GM18505 (cell line): ENCODE measurements around the gene PPM1J.

Experiments
- ATAC-seq: cut with Tn5 transposase; IDR thresholded peaks from one replicate; pipeline ENCODE4 v1.9.1; 2021; ENCODE audit not compliant: unreplicated experiment
- POLR2A ChIP-seq: IDR thresholded peaks from 4 replicates; pipeline ENCODE4 v1.6.1; 2011; ENCODE audit warnings: borderline replicate concordance; ENCODE audit not compliant: insufficient read depth, insufficient read length; ENCODE audit errors: extremely low read depth

The PPM1J gene

GRCh38 chr1:112685913-112686312, 29.2 kb downstream of the PPM1J start:
- no peak for TF ChIP-seq POLR2A
- ATAC-seq, result no peak

GRCh38 chr1:112678605-112679004, 36.5 kb downstream of the PPM1J start:
- no peak for ATAC-seq
- TF ChIP-seq POLR2A, result no peak

- ATAC-seq, result no peak
- TF ChIP-seq POLR2A, result no peak
These were observed 37.6 kb downstream of the PPM1J start for GRCh38 chr1:112677501-112677900.

GRCh38 chr1:112676543-112676942, 38.6 kb downstream of the PPM1J start:
- TF ChIP-seq POLR2A, result no peak
- ATAC-seq, result no peak

- no peak for TF ChIP-seq POLR2A
- no peak for ATAC-seq
These were observed 39.3 kb downstream of the PPM1J start for GRCh38 chr1:112675728-112676381.

GRCh38 chr1:112674986-112675727, 40.0 kb downstream of the PPM1J start:
- no peak for TF ChIP-seq POLR2A
- peak; percentile 37 for ATAC-seq

- peak; percentile 55 for ATAC-seq
- TF ChIP-seq POLR2A, result peak; percentile 64
These were observed 40.6 kb downstream of the PPM1J start, which contains the start of gene MOV10 for GRCh38 chr1:112674440-112674985. MOV10 (plus strand) TSS chr1:112674659; CDS start chr1:112674913, 254 bp downstream.

GRCh38 chr1:112673592-112674439, 41.3 kb downstream of the PPM1J start:
- ATAC-seq, result no peak
- no peak for TF ChIP-seq POLR2A

- no peak for ATAC-seq
- no peak for TF ChIP-seq POLR2A
These were observed 42.3 kb downstream of the PPM1J start for GRCh38 chr1:112672842-112673241.

- no peak for TF ChIP-seq POLR2A
- no peak for ATAC-seq
These were observed 43.1 kb downstream of the PPM1J start for GRCh38 chr1:112672009-112672408.

GRCh38 chr1:112666946-112667345, 48.2 kb downstream of the PPM1J start:
- no peak for TF ChIP-seq POLR2A
- no peak for ATAC-seq

- ATAC-seq, result no peak
- peak; percentile 18 for TF ChIP-seq POLR2A
These were observed 49.3 kb downstream of the PPM1J start for GRCh38 chr1:112665857-112666256.
